Panc1 (cell line): ENCODE data around the gene CLP1. TPM values are rescaled to one million over a fixed set of nuclear protein-coding genes. Genes with fewer than 3 reads are reported as not detected.

Experiments
- ATAC-seq: fragments of 200-7000 bp; cut with Tn5 transposase; 2 replicates; pipeline ENCODE4 v1.9.1; 2020; ENCODE audit warnings: mild to moderate bottlenecking, moderate library complexity
- BruUV-seq: library from RNA; stranded (reverse); fragments of 400-500 nt; replicated peaks from 2 replicates; lab custom pipeline; 2021; lab: Mats Ljungman, UMichigan
- CTCF ChIA-PET: fragments of 300-600 bp; sonication (Branson Sonifier 250); formaldehyde crosslinking; loops from one replicate; lab custom pipeline; 2022; ENCODE audit warnings: antibody characterized with exemption; lab: Charles Lee
- POLR2A ChIA-PET: fragments of 300-600 bp; sonication (Branson Sonifier 250); formaldehyde crosslinking; loops from one replicate; lab custom pipeline; 2022; ENCODE audit warnings: antibody characterized with exemption; lab: Charles Lee
- DNase-seq: peaks from one replicate; pipeline ENCODE4 v3.0.0-alpha.2; 2010; ENCODE audit warnings: low read depth, low spot score
- H3K27ac ChIP-seq: 2 replicates; pipeline ENCODE4 v1.5.1; 2011; ENCODE audit warnings: mild to moderate bottlenecking, low read length, inconsistent platforms
- H3K27me3 ChIP-seq: fragments of 200-500 bp; sonication (Bioruptor generic); 2 replicates; pipeline ENCODE4 v1.6.0; 2014; ENCODE audit warnings: low read length, inconsistent platforms; ENCODE audit not compliant: control insufficient read depth, insufficient read depth
- H3K36me3 ChIP-seq: fragments of 200-500 bp; sonication (Bioruptor generic); 2 replicates; pipeline ENCODE4 v1.5.1; 2014; ENCODE audit warnings: inconsistent platforms, mild to moderate bottlenecking, low read length, moderate library complexity; ENCODE audit not compliant: control insufficient read depth, insufficient read depth
- H3K4me1 ChIP-seq: 2 replicates; pipeline ENCODE4 v1.5.1; 2011; ENCODE audit warnings: inconsistent platforms, mild to moderate bottlenecking, low read length, moderate library complexity; ENCODE audit not compliant: control insufficient read depth, insufficient read depth
- H3K4me3 ChIP-seq, 2 experiments: 2 replicates each; pipeline ENCODE4 v1.5.1; 2011 to 2012; ENCODE audit warnings: low read depth in 2 of 2, low read length in 2 of 2, mild to moderate bottlenecking in 2 of 2, inconsistent platforms in 1 of 2, moderate library complexity in 1 of 2
- H3K9me3 ChIP-seq: fragments of 200-500 bp; sonication (Bioruptor generic); 2 replicates; pipeline ENCODE4 v1.5.1; 2014; ENCODE audit warnings: low read depth, mild to moderate bottlenecking, inconsistent platforms, low read length, moderate library complexity; ENCODE audit not compliant: control insufficient read depth, insufficient read depth
- POLR2AphosphoS5 ChIP-seq: IDR thresholded peaks from 2 replicates; pipeline ENCODE4 v1.6.1; 2012; ENCODE audit warnings: mild to moderate bottlenecking, low read depth, low read length, moderate library complexity
- REST ChIP-seq, 2 experiments: IDR thresholded peaks; 2 replicates each; pipeline ENCODE4 v1.6.1; 2011 to 2012; ENCODE audit warnings: low read depth in 2 of 2, control low read depth in 1 of 2, low read length in 1 of 2, mild to moderate bottlenecking in 1 of 2, moderate library complexity in 1 of 2; ENCODE audit not compliant: insufficient read depth in 1 of 2
- SIN3A ChIP-seq: IDR thresholded peaks from 2 replicates; pipeline ENCODE4 v1.6.1; 2012; ENCODE audit warnings: low read depth, mild to moderate bottlenecking, low read length, moderate library complexity, borderline replicate concordance; ENCODE audit not compliant: insufficient read depth
- TCF7L2 ChIP-seq: IDR thresholded peaks from 2 replicates; pipeline ENCODE4 v1.6.1; 2011; ENCODE audit warnings: mild to moderate bottlenecking, low read depth, low read length, inconsistent platforms
- in situ Hi-C: cut with HindIII; loops from 2 replicates; pipeline ENCODE4 v1.10.0; 2016; ENCODE audit warnings: low sequenced_read_pairs, low pct_unique_long_range_greater_than_20kb
- intact Hi-C: fragments of 100-400 bp; cut with micrococcal nuclease; formaldehyde crosslinking; loops from one replicate; pipeline ENCODE4 v1.10.0; 2022; ENCODE audit not compliant: unreplicated experiment
- total RNA-seq: library from RNA; stranded (reverse); gene quantifications from one replicate; pipeline ENCODE4 v1.2.1, GENCODE V29; 2021; ENCODE audit not compliant: unreplicated experiment
- TF ChIP-seq, protein P1 (sequence below): fragments of 450-650 bp; IDR thresholded peaks from 2 replicates; pipeline ENCODE4 v1.5.1; 2017; ENCODE audit warnings: mild to moderate bottlenecking

The CLP1 gene
- total RNA-seq, 1 experiment from 2014 or later = 17.7 TPM

DNA sequence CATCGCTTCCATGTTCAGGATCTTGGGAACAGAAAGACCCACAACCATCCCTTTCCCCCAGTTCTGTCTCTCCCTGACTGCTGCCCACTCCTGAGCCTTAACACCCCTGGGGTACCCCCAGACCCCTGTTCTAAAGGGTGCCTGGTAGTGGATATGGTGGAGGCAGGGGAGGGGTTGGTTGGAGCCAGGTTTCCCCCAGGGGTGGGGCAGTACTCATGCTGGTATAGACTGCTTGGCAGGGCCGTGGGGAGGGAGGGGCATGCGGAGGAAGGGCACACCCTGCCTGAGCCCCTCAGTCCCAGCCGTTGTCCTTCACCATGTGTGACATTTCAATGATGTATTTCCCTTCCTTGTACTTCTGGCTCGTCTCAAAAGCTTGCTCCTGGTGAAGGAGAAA, 11.9 kb upstream of the CLP1 start:
- H3K4me1 ChIP-seq = peaks cover 19% of the 10 kb centered on the region
- no TSS peak for BruUV-seq
- DNase-seq (no peak), ATAC-seq (no peak)
- no peak for TF ChIP-seq SIN3A
- no peak for TF ChIP-seq TCF7L2
- no peak for TF ChIP-seq POLR2AphosphoS5
- TF ChIP-seq REST (IDR thresholded peaks at IDR 0.05; ENCODE audit: insufficient read depth in 1 of 2, low read depth in 2 of 2, low read length in 1 of 2) = no peak
- TF ChIP-seq, protein P1, sequence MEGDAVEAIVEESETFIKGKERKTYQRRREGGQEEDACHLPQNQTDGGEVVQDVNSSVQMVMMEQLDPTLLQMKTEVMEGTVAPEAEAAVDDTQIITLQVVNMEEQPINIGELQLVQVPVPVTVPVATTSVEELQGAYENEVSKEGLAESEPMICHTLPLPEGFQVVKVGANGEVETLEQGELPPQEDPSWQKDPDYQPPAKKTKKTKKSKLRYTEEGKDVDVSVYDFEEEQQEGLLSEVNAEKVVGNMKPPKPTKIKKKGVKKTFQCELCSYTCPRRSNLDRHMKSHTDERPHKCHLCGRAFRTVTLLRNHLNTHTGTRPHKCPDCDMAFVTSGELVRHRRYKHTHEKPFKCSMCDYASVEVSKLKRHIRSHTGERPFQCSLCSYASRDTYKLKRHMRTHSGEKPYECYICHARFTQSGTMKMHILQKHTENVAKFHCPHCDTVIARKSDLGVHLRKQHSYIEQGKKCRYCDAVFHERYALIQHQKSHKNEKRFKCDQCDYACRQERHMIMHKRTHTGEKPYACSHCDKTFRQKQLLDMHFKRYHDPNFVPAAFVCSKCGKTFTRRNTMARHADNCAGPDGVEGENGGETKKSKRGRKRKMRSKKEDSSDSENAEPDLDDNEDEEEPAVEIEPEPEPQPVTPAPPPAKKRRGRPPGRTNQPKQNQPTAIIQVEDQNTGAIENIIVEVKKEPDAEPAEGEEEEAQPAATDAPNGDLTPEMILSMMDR = no peak
- intact Hi-C loops (loop anchor here (10.0 kb wide), 1 partner anchor 191 kb away; no protein-coding TSS in a partner anchor), in situ Hi-C loops (no loop called here)
- no peak overlapping the region for H3K27ac ChIP-seq
- no peaks in the 10 kb centered on the region for H3K9me3 ChIP-seq
- ChIA-PET CTCF (no interaction called here), POLR2A (no interaction called here)
- peaks cover 10% of the 10 kb centered on the region for H3K27me3 ChIP-seq
- H3K4me3 ChIP-seq = no peak overlapping the region
- no peaks in the 10 kb centered on the region for H3K36me3 ChIP-seq

DNA sequence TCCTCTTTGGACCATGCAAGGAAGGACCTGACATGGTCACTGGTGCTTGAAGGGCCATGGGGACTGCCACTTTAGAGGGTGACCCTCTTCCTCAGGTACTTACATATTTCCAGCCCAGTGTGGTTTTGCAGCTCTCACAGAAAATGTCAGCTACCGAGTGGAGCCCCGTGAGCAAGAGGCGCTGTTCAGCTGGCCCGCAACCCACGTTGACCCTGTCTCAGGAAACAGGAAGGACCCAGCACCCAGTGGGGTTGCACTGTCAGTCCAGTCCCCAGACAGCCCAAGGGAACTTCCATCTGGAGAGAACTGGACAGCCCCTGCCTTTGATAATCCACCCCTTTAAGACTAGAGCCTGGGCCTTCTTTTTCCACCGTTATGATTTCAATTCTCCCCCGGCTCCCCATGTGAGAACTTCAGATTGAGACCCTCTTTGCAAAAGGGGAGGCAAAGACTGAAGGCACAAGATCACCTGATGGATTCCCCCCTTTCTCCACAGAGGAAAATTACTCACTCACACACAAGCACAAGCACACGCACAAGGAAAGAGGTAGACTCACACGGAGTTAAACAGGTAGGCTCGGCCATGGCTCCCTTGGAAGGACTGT, 11.3 kb upstream of the CLP1 start:
- no peak for TF ChIP-seq SIN3A
- TF ChIP-seq, protein P1 = no peak
- no peak for TF ChIP-seq POLR2AphosphoS5
- TF ChIP-seq TCF7L2 = no peak
- no peak for TF ChIP-seq REST (IDR thresholded peaks at IDR 0.05; ENCODE audit: insufficient read depth in 1 of 2, low read depth in 2 of 2, low read length in 1 of 2)
- no TSS peak for BruUV-seq
- in situ Hi-C loops (no loop called here), intact Hi-C loops (loop anchor here (10.0 kb wide), 1 partner anchor 191 kb away; no protein-coding TSS in a partner anchor)
- ATAC-seq = no peak
- Histone ChIP-seq H3K9me3 (no peaks in the 10 kb centered on the region), H3K27ac (no peak overlapping the region), H3K27me3 (peaks cover 10% of the 10 kb centered on the region), H3K36me3 (no peaks in the 10 kb centered on the region), H3K4me3 (no peak overlapping the region), H3K4me1 (peaks cover 19% of the 10 kb centered on the region)
- POLR2A ChIA-PET = no interaction called here
- DNase-seq = no peak
- CTCF ChIA-PET = interaction anchor here (0.9 kb wide), 1 partner anchor 301 kb away, joined by 3 read pairs; no protein-coding TSS in a partner anchor
